ENCODE data around the gene PHTF2.

The PHTF2 gene

GRCh38 chr7:77881871-77882270, 83.3 kb downstream of the PHTF2 start:
- DNase-seq: no peak

GRCh38 chr7:77885155-77885554, 86.6 kb downstream of the PHTF2 start:
- no peak for DNase-seq

DNA sequence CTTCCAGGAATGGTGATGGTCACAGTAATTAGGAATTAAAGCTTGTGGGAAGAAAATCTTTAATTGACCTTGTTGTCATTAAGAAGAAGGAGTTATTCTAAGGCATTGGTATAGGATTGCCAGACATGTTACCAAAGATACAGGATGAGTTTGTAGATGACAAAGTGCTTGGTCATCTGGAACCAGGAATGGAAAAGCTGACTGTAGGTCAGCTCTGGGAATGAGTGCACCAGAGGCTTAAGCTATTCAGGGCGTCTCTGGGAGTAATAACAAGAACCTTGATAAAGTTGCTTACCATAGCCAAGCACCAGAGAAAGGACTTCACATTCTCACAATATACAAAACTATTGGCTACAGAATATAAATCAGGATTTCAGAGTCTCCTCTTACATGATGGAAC, 89.0 kb downstream of the PHTF2 start:
- DNase-seq: no peak

DNA sequence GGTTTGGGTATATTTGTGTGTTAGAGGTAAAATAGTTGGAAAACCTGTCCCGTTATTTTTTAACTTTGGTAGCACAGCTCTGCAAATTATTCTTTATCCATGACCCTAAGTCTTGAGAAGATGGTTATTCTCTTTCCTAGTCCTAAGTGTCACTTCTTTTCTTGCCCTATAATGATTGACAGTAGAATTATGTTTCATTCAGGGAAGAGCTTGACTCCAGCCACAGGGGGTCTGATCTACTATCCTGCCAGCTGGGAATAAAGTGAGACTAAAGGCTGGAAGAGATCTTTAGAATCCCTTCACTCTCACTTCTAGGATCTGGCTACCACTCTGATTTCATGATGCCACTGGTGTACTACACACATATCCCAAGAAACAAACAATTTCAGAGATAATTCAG, 90.4 kb downstream of the PHTF2 start:
- DNase-seq: no peak

GRCh38 chr7:77893813-77894212, 95.2 kb downstream of the PHTF2 start:
- DNase-seq: no peak

DNA sequence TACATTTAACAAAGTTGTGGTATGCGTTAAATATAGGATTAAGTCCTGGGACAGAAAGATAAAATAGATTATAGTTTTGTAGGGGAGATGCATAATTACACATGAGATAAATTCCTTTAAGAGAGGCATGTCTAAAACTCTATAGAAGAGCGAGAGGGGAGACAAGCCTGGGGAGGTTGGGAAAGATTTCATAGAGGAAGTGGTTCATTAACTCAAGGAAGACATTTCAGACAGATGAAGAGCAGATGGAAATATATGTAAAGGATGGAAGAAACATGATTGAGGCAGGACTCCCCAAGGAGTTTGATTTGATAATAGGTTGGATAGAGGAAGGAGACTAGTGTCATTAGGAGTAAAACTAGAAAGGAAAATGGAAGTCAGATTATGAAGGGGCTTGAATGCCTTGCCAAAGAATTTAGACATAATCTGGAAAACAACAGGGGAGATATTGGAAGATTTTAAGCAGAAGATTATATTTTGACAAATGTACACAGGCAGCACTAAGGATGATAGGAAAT, 96.1 kb downstream of the PHTF2 start:
- no peak for DNase-seq

DNA sequence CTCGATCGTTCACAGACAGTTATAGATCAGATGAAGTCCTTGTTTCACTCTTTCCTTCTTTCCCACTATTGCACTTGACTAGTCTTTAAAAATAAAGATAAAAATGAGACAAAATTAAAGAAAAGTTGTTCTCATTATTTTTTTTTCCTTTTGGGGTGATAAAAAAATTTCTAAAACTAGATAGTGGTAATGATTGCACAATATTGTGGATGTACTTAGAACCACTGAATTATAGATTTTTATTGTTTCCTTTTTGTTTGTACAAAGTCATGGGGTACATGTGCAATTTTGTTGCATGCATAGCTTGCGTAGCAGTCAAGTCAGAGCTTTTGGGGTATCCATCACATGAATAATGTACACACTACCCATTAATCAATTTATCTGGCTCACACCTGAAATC, 97.3 kb downstream of the PHTF2 start:
- no peak for DNase-seq

DNA sequence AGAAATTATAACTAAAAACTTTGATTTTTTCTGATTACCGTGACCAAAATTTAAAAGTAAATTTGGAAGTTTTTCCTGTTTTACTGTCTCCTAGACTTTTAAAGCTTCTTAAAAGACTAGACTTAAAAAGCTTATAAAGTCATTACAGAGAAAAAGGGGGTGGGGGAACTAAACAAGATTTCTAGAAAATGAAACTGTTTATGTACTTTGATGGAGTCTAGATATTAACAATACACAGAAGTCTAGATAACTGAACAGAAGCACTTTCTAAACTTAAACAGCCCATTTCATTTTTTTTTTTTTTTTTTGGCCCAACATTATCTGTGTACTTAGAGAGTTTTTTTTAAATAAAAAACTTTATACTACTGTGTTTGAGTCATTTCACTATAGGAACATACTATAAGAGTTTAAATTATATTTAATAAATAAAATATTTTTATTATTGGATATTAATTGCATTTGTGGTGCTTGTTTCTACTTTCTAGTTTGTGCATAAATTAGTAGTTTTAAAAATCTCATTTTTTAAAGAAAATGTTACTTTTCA, 98.5 kb downstream of the PHTF2 start:
- no peak for DNase-seq

DNA sequence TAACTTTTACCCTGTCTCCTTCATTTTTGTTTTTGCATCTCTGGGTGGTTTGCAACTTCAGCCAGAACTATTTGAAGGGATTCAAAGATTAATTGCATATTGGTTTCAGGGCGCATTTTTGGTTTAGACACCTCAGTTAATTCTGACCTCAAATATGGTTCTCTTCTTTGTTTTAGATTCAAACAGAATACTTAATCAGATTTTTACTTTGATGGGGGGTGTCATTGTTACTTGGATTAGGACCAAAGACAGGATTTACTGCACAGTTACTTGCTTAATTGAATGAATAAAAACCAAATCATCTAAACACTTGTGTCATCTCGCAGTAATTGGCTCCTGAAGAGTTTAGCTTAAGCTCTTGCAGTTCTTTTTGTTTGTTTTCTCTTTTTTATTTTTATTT, 100.9 kb downstream of the PHTF2 start:
- no peak for DNase-seq

GRCh38 chr7:77903597-77903996, 105.0 kb downstream of the PHTF2 start:
- DNase-seq: no peak

- no peak for DNase-seq
Observed at GRCh38 chr7:77904252-77904651, 105.7 kb downstream of the PHTF2 start.

GRCh38 chr7:77907281-77907680, 108.7 kb downstream of the PHTF2 start:
- DNase-seq: no peak

GRCh38 chr7:77908664-77909063, 110.1 kb downstream of the PHTF2 start:
- no peak for DNase-seq

DNA sequence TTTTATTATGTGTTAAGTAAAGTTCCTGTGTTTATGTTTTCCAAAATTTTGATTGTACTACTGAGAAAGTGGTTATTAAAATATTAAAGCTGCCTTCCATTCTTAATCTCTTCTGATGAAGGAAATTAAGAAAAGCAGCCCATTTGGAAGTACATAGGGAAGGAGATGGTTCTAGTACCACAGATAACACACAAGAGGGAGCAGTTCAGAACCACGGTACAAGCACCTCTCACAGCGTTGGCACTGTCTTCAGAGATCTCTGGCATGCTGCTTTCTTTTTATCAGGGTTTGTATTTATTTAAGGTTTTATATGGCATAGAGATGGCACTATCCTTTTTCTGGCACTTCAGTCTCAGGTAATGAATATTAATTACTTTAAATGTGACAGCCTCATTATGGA, 111.6 kb downstream of the PHTF2 start:
- no peak for DNase-seq

DNA sequence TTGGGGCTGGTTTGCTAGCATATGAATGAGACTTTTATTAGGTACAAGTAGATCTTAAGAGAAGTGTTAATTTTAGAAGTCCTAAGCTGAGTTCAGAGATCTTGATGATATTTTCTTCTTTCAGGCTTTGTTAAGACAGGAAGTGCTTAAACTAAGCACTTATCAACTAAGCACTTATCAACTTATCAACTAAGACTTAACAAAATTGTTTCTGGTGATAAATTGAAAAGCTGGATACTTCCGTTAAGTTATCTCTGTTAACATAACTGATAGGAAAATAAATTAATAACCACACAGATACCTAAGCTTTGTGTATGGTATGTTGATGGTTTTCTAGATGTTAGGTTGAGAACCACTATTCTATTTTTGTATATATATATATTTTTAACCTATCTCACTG, 113.7 kb downstream of the PHTF2 start:
- DNase-seq: no peak

- no peak for DNase-seq
Observed at GRCh38 chr7:77913977-77914607, 115.5 kb downstream of the PHTF2 start.

DNA sequence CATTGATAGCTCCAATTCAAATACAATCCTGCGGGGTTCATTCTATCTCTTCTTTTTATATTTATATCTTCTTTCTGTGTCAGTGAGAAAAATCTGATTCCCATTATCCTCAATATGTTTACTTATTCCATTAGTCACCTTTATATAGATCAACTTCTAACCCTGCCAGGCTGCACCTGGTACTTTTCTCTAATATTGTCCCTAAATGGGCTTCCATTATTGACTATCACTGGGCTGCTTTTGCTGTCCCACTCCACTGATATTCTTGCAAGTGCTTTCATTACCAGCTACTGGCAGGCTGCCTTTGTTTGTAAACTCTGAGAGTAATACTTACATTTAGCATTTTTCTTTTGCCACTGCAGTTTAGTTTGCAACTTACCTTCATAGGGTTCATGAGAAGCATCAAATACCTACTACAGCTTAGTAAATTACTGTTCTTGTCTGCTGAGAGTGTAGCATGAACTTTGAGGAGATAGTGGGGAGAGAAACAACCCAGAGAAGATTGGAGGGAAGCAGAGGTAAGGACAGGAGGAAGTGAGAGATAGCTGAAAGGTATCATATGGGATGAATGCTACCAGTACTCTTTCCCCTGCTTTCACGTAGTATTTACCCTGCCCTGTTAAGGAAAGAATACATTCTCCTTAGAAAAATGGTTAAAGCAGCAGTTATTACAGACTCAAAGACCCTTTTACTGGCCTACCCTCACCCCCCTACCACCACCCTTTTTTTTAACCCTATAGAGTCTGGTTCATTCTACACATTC, 119.1 kb downstream of the PHTF2 start:
- DNase-seq: no peak

DNA sequence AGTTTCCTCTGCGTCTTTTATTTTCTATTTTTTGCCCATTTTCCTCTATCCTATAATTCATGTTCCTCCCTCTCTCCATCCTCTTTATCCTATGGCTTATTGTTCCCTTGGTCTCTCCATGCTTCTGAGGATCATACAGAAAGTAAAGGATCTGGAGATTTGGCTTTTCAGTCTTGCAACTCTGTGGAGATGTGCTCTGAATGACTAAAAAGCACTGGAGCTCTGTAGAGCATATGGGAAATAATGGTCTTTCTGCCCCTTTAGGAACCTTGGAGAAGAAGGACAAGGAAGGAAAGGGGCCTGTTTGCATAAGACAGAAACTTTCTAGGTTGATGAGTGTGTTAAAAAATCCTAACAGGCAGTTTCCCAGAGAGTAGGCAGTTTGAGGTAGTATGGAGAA, 120.1 kb downstream of the PHTF2 start:
- DNase-seq: no peak

DNA sequence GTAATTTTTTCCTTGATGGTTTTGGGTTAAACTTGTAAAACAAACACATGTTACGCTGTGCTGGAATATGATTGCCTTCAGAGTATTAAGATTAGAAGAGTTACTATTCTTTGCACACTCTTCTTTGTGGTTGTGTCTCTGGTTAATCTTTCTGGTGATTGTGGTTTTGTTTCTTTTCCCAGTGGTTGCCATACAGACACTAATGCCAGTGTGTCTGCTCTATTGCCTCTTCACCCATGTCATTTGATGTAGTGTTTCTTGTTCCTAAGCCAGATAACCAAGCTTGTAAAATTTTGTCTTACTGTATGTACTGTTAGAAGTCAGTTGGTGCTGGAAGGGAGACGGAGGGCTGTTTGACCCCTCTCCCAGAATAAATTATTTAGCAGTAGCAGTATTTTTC, 124.8 kb downstream of the PHTF2 start:
- no peak for DNase-seq

DNA sequence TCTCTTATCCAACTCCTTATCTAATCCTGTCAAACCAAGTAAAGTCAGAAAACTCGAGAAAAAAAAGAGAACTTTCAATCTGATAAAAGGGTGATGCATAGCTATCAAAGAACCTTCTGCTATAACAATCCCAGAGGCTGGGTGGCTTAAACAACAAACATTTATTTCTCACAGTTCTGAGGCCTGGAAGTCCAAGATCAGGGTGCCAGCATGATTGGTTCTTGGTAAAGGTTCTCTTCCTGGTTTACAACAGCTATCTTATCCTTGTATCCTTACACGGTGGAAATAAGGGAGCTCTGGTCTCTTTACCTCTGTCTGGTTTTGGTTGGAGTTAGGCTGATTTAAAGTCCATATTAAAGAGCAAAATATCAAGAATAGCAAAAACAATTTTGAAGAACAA, 131.9 kb downstream of the PHTF2 start:
- DNase-seq: no peak

GRCh38 chr7:77931841-77932240, 133.3 kb downstream of the PHTF2 start:
- DNase-seq: no peak

- DNase-seq: no peak
Observed at GRCh38 chr7:77933394-77933793, 134.8 kb downstream of the PHTF2 start.

- DNase-seq: no peak
Observed at GRCh38 chr7:77935652-77936348, 137.2 kb downstream of the PHTF2 start.

DNA sequence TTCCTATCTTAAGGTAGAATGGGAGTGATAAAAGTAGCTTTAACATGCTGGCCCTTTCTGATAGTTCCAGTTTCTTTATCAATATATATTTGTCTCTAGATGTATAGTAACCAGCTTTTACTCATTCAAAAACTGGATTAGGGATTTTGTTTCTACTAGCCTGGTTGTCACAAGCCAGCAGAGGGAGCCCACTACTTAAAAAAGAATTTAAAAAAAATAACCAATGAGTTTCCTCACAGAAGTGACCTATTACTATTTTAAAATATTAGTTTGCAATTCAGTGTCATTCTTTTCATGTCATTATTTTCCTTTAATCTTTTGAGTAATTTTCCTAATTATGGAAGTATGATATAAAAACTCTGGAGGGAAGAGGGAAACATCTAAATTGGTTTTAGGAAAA, 142.1 kb downstream of the PHTF2 start:
- no peak for DNase-seq
